Thyroid gland (tissue), 4 donors: ENCODE measurements around the gene HELT.

Experiments
- CTCF ChIP-seq, 6 experiments: fragments of 200-600 bp in 3 of 6; fragments of 450-650 bp in 3 of 6; sonication (generic) in 3 of 6; IDR thresholded peaks; one replicate each; pipeline ENCODE4 v1.5.1; 2016 to 2019; ENCODE audit warnings: antibody characterized with exemption in 6 of 6, mild to moderate bottlenecking in 2 of 6, inconsistent platforms in 1 of 6, moderate library complexity in 1 of 6
- POLR2A ChIP-seq, 2 donors: fragments of 450-650 bp; IDR thresholded peaks; one replicate each; pipeline ENCODE4 v1.6.1; 2017; ENCODE audit warnings: antibody characterized with exemption in 2 of 2, mild to moderate bottlenecking in 2 of 2, moderate library complexity in 1 of 2

GRCh38 chr4:185023471-185023870, 5.2 kb downstream of the HELT start:
- no peak for TF ChIP-seq POLR2A (IDR thresholded peaks at IDR 0.05)
- no peak for TF ChIP-seq CTCF (IDR thresholded peaks at IDR 0.05)
